B cell (primary cell): ENCODE data around the gene BHLHE40.

Source experiments
- CTCF ChIP-seq: fragments of 200-600 bp; IDR thresholded peaks from one replicate; pipeline ENCODE4 v1.8.0; 2022; ENCODE audit warnings: antibody characterized with exemption, mild to moderate bottlenecking
- EZH2 ChIP-seq: IDR thresholded peaks from 2 replicates; pipeline ENCODE4 v1.6.1; 2012; ENCODE audit warnings: borderline replicate concordance, low read depth, mild to moderate bottlenecking, moderate library complexity, low read length; ENCODE audit not compliant: insufficient read depth, poor library complexity, severe bottlenecking

GRCh38 chr3:4986175-4986781 is 7.0 kb downstream of the BHLHE40 start:
- TF ChIP-seq EZH2: no peak
- TF ChIP-seq CTCF: no peak
